HuH-7 (cell line): ENCODE data around the gene ITGAL.
"Not testable (repeated sequence)": the region's sequence is repeated elsewhere in the genome, so short reads cannot be mapped to it uniquely, and the experiment has no call there.

Experiments
- DNase-seq: peaks from one replicate; pipeline ENCODE4 v3.0.0; 2011; ENCODE audit warnings: low spot score

Gene ITGAL

GRCh38 chr16:30472328-30472942, at the start of gene ITGAL:
Gene ITGAL (plus strand): TSS chr16:30472742. CDS start chr16:30472838, 96 bp downstream.
- no peak for DNase-seq

GRCh38 chr16:30428055-30428454, 44.5 kb upstream of the ITGAL start:
- no peak for DNase-seq

- no peak for DNase-seq
These were observed 43.2 kb upstream of the ITGAL start for GRCh38 chr16:30429418-30429677.

- peak; percentile 90 for DNase-seq
These were observed 42.7 kb upstream of the ITGAL start, which contains the start of gene DCTPP1 for GRCh38 chr16:30429678-30430427. Gene DCTPP1 (minus strand): TSS chr16:30430030. CDS start chr16:30429980, 50 bp downstream.

GRCh38 chr16:30430428-30430970, 42.0 kb upstream of the ITGAL start:
- no peak for DNase-seq

DNA sequence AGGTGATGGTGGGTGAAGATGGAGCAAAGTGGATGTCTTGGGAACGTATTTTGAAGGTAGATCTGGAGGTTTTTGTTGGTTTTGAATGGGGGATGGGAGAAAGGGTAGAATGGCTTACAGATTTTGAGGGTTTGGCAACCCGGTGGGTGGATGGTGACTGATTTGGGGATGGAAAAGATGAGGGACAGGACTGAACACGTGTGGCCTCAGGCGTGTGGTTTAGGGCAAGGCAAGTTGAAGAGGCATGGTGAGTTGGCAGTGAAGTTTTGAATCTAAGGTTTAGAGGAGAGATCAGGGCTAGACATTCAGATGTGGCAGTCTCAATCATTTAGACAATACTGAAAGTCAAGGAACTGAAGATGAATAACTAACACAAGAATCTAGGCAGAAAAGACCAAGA, 37.7 kb upstream of the ITGAL start:
- DNase-seq = no peak

DNA sequence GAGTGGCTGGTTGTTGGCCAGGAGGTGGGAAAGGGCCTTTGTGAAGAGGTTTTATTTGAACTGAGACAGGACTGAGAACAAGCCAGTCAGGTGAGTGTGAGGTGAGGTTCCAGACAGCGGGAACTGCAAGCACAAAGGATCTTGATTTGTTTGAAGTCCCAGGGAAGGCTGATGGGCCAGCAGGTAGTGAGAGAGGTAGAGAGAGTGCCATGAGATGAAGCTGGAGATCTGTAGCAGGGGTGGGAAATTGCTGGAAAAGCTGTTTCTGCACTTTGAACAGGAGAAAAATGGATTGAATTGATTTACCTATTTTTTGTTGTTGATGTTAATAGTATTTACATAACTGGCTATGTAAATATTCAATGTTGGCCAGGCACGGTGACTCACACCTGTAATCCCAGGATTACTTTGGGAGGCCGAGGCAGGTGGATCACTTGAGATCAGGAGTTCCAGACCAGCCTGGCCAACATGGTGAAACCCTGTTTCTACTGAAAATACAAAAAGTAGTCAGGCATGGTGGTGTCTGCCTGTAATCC, 35.0 kb upstream of the ITGAL start:
- no peak for DNase-seq

- DNase-seq = no peak
These were observed 33.7 kb upstream of the ITGAL start for GRCh38 chr16:30438835-30439234.

DNA sequence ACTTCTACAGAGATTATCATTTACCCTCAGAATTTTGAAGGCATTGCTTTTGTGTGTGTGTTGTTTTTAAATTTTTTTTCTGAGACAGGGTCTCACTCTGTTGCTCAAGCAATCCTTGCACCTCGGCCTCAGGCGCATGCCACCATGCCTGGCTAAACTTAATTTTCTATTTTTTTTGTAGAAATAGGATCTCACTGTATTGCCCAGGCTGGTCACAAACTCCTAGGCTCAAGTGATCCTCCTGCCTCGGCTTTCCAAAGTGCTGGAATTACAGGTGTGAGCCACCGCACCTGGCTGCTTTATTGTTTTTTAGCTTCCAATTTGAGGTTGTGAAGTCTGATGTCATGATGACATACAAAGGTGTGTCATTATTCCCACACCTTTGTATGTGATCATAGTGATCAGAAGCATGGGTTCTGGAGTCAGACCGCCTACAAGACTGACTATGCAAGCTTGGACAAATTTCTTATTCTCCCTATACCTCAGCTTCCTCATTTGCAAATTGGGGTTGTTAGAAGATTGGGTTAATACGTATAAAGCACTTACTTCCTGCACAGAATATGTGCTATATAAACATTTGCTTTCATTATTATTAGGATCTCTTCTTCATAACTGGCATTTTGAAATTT, 32.7 kb upstream of the ITGAL start:
- no peak for DNase-seq

- DNase-seq = no peak
These were observed 28.9 kb upstream of the ITGAL start for GRCh38 chr16:30443631-30444030.

DNA sequence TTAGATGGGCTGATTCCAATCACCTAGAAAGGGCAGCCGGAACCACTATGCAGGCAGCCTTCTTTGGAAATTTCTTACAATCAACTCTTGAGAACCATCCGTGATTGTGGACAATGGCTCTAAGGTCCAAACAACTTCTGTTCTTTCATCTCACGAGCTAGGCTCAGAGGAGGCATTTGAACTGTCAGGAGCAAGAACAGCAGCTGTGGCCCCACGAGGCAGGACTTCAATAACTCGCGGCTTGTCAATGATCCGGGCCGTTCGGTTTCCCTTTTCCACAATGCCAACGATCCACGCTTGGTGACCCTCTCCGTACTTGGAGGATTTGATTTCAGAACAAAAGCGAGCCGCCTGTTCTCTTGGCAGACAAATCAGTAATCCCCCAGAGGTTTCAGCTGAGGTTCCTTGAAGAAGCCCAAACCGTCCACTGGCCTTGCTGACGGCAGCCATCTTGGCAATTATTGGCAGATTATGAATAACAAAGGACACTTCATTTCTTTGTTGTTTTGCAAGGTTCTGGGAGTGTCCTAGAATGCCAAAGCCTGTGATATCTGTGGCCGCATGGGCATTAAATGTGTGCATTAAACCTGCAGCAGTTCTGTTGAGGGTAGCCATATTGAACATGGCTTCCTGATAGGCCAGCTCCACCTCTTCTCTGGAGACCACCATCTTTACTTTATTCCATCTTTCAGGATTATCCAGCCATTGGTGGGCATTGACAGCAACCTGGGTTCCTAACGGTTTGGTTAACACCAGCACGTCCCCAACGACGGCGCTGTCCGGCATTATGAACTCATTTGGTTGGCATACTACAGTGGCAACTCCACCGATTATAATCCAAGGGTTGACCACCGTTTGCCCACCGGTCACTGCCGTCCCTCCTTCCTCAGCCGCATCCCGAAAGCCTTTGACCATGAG, 28.1 kb upstream of the ITGAL start:
- no peak for DNase-seq

DNA sequence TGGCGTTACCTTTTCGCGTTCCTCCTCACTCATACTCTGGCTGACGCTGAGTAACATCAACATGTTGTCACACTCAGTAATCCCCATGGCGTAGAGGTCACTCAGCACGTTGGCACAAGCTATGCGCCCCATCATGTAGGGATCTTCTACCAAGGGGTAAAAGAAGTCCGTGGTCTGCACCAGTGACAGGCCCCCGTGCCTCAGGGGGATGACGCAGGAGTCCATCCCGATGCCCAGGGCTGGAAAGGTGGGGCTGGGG, 27.5 kb upstream of the ITGAL start:
- DNase-seq = no peak

GRCh38 chr16:30445408-30446202, 26.9 kb upstream of the ITGAL start, which contains the start of gene SEPHS2:
Gene SEPHS2 (minus strand): TSS chr16:30445874. CDS start chr16:30445727, 147 bp downstream.
- peak; percentile 87 for DNase-seq

GRCh38 chr16:30446203-30446595, 26.3 kb upstream of the ITGAL start:
- no peak for DNase-seq

DNA sequence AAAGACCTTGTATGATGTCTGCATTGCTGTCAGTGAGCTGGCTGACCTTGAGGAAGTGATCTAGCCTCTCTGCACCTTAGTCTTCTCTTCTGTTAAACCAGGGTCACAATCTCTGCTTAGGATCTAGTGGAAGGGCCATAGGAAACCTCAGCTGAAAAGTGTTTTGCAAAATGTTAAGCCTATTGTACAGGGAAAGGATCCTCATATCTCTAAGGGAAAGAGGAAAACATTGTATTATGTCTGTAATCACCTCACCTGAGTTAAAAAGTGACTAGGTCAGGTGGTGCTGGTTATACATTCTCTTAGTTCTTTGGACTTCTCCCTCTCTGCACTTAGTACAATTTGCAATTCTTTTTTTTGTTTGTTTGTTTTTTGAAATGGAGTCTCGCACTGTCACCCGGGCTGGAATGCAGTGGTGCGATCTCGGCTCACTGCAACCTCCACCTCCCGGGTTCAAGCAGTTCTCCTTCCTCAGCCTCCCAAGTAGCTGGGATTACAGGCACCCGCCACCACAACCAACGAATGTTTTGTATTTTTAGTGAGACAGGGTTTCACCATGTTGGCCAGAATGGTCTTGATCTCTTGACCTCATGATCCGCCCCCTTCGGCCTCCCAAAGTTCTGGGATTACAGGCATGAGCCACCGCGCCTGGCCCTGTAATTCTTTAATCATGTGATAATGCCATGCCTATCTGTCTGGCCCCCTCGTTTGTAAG, 24.9 kb upstream of the ITGAL start:
- DNase-seq = no peak

GRCh38 chr16:30449116-30449435, 23.5 kb upstream of the ITGAL start:
- DNase-seq = no peak

DNA sequence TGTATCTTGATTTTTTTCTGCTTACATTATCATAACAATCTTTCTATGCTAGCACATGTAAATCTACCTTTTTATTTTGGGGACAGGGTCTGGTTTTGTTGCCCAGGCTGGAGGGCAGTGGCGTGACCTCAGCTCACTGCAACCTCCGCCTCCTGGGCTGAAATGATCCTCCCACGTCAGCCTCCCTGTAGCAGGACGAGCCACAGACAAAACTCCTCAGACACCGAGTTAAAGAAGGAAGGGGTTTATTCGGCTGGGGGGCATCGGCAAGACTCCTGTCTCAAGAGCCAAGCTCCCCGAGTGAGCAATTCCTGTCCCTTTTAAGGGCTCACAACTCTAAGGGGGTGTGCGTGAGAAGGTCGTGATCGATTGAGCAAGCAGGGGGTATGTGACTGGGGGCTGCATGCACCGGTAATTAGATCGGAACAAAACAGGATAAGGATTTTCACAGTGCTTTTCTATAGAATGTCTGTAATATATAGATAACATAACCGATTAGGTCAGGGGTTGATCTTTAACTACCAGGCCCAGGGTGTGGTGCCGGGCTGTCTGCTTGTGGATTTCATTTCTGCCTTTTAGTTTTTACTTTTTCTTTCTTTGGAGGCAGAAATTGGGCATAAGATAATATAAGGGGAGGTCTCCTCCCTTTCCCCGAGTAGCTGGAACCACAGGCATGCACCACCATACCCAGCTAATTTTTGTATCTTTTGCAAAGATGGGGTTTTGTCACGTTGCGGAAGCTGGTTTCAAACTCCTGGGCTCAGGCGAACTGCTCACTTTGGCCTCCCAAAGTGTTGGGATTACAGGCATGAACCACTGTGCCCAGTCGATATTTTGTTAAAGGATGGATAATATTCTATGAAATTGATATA, 19.6 kb upstream of the ITGAL start:
- not testable (repeated sequence) for DNase-seq

DNA sequence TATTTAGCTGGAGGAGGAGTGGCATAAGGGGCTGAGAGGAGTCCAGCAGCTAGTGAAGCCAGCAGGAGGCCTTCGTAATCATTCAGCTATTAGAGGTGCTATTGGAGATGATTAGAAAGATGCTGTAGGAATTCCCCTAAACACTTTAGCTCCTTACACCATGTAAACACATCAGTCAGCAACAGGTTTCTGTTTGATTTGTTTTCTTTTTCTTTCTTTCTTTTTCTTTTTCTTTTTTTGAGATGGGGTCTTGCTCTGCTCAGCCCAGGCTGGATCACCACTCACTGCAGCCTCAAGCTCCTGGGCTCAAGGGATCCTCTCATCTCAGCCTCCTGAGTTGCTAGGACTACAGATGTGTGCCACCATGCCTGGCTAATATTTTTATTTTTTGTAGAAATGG, 16.2 kb upstream of the ITGAL start:
- no peak for DNase-seq

- no peak for DNase-seq
These were observed 15.3 kb upstream of the ITGAL start for GRCh38 chr16:30457256-30457655.
